Fibroblast of villous mesenchyme (primary cell): ENCODE measurements around the gene KIR3DL2. TPM values are rescaled to one million over a fixed set of nuclear protein-coding genes. Genes with fewer than 3 reads are reported as not detected.
"Not testable (repeated sequence)": the region's sequence is repeated elsewhere in the genome, so short reads cannot be mapped to it uniquely, and the experiment has no call there.

ENCODE experiments used
- DNase-seq: peaks from one replicate; pipeline ENCODE4 v3.0.0-alpha.2; 2010; ENCODE audit warnings: low read depth
- H3K4me3 ChIP-seq: 2 replicates; pipeline ENCODE4 v1.5.1; 2011; ENCODE audit warnings: low read depth, mild to moderate bottlenecking, low read length
- CTCF ChIP-seq: IDR thresholded peaks from 2 replicates; pipeline ENCODE4 v1.5.1; 2012; ENCODE audit warnings: low read depth, mild to moderate bottlenecking, low read length; ENCODE audit not compliant: insufficient read depth
- small RNA-seq: library from RNA; depleted of rRNA; stranded (forward); fragments of <200 nt; gene quantifications from one replicate; pipeline ENCODE3, GENCODE V24; 2012
- total RNA-seq: library from RNA; depleted of rRNA; stranded (reverse); fragments of >200 nt; gene quantifications from 2 replicates; pipeline ENCODE4 v1.2.3, GENCODE V29; 2012

KIR3DL2 gene
- total RNA-seq, 1 donor = not detected

GRCh38 chr19:54902061-54902460 lies 51.8 kb downstream of the KIR3DL2 start:
- TF ChIP-seq CTCF = no peak
- no peak for DNase-seq
- no peak overlapping the region for H3K4me3 ChIP-seq

DNA sequence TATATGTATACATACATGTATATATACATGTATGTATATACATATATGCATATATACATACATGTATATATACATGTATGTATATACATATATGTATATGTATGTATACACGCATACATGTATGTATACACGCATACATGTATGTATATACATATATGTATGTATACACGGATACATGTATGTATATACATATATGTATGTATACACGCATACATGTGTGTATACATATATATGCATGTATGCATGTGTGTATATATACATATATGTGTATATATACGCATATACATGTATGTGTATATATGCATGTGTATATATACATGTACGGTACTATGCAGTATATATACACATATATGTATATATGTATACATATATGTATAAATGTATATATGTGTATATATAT lies 53.1 kb downstream of the KIR3DL2 start:
- no peak for TF ChIP-seq CTCF
- no peak for DNase-seq
- H3K4me3 ChIP-seq = no peak overlapping the region

DNA sequence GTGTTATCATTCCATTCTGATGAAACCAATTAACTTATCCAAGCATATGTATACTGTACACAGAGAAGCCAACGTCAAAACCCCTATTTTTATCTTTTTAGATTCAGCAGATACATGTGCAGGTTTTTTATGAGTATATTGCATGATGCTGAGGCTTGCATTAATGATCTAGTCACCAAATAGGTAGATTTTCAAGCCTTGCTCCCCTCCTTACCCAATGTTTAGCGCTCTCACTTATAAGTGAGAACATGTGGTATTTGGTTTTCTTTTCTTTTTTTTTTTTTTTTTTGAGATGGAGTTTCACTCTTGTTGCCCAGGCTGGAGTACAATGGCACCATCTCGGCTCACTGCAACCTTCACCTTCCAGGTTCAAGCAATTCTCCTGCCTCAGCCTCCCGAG lies 54.0 kb downstream of the KIR3DL2 start:
- DNase-seq = not testable (repeated sequence)

DNA sequence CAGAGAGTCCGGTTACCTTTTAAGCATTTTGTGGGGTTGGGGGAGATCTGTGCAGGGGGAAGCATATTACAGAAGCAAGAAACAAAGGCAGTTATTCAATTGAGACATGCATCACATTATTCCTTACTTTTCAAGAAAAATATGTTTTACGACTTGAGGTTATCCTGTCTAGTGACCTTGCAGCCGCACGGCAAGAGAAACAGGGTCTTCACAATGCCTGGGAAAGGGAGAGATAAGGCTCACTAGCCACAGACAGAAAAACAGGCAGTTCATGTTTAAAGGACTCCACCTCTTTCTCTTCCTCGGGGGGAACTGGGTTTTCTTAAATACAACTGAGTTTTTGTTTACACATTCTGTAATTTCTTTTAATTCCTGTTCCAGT lies 55.2 kb downstream of the KIR3DL2 start:
- TF ChIP-seq CTCF = no peak
- DNase-seq = no peak
- H3K4me3 ChIP-seq = no peak overlapping the region

More for the DNA sequence above, 54.0 kb downstream of the KIR3DL2 start:
- H3K4me3 ChIP-seq = not testable (repeated sequence)

- no peak for TF ChIP-seq CTCF
- no peak within 1 kb of the TSS for H3K4me3 ChIP-seq
- no peak for DNase-seq
Measured at GRCh38 chr19:54905803-54906511, 55.7 kb downstream of the KIR3DL2 start, which contains the start of gene NCR1. Gene NCR1, plus strand, starts transcription at chr19:54906148. Its CDS starts 40 bp downstream, at chr19:54906188.

DNA sequence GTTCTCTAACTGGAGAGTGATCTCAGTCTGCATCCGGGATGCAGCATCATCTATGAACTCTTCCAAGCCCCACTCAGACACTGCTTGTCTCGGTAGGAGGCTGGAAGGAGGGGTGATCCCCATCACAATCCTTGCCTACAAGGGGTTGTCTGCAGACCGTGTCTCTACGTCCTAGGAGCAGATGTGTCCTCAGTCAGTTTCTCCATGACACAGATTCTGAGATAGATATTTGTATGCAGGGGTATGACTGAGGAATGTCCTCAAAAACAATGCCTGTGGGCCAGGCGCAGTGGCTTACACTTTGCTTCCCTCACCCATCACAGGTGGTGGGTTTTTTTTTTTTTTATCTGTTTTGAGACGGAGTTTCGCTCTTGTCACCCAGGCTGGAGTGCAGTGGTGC lies 56.6 kb downstream of the KIR3DL2 start:
- H3K4me3 ChIP-seq = no peak overlapping the region
- TF ChIP-seq CTCF = no peak
- no peak for DNase-seq

DNA sequence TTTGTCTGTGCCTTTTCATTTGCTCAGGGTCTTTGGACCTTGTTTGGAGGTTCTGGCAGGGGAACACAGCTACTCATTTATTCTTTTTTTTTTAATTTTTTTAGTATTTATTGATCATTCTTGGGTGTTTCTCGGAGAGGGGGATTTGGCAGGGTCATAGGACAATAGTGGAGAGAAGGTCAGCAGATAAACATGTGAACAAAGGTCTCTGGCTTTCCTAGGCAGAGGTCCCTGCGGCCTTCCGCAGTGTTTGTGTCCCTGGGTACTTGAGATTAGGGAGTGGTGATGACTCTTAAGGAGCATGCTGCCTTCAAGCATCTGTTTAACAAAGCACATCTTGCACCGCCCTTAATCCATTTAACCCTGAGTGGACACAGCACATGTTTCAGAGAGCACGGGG lies 57.7 kb downstream of the KIR3DL2 start:
- H3K4me3 ChIP-seq, DNase-seq: not testable (repeated sequence)

Small RNA genes lying within 50 kb of the gene (small RNA-seq; reads per million reads assigned to genes)
- gene RNU6-222P = 0.66 reads per million

Other genes starting within 250 kb of the KIR3DL2 start
- not detected in 2 replicates for gene LILRB1, start 220.0 kb upstream of the KIR3DL2 start, total RNA-seq
- gene LILRB4, start 187.5 kb upstream of the KIR3DL2 start, total RNA-seq = not detected in 2 replicates
- not detected in 2 replicates for gene KIR3DL3, start 126.0 kb upstream of the KIR3DL2 start, total RNA-seq
- not detected in 2 replicates for gene KIR2DL3, start 111.9 kb upstream of the KIR3DL2 start, total RNA-seq
- not detected in 2 replicates for gene KIR2DL1, start 80.7 kb upstream of the KIR3DL2 start, total RNA-seq
- not detected in 2 replicates for gene KIR2DL4, start 46.8 kb upstream of the KIR3DL2 start, total RNA-seq
- not detected in 2 replicates for gene KIR3DL1, start 34.0 kb upstream of the KIR3DL2 start, total RNA-seq
- not detected in 2 replicates for gene KIR2DS4, start 17.8 kb upstream of the KIR3DL2 start, total RNA-seq
- gene FCAR, start 23.8 kb downstream of the KIR3DL2 start, total RNA-seq = not detected in 2 replicates
- not detected in 2 replicates for gene NCR1, start 55.7 kb downstream of the KIR3DL2 start, total RNA-seq
- gene NLRP7, start 97.1 kb downstream of the KIR3DL2 start, total RNA-seq = not detected in 2 replicates
- 0.32 and 1.3 TPM in 2 replicates for gene NLRP2, start 115.9 kb downstream of the KIR3DL2 start, total RNA-seq
- gene GP6, start 187.8 kb downstream of the KIR3DL2 start, total RNA-seq = not detected in 2 replicates
- 9.0 and 9.1 TPM in 2 replicates for gene RDH13, start 212.7 kb downstream of the KIR3DL2 start, total RNA-seq
- 1.3 and 2.2 TPM in 2 replicates for gene EPS8L1, start 225.4 kb downstream of the KIR3DL2 start, total RNA-seq